GM10266 (cell line): ENCODE results near the gene C7.
"Not testable (repeated sequence)": the region's sequence is repeated elsewhere in the genome, so short reads cannot be mapped to it uniquely, and the experiment has no call there.

ENCODE experiments used
- DNase-seq: peaks from one replicate; pipeline ENCODE4 v3.0.0; 2012; ENCODE audit errors: extremely low spot score
- CTCF ChIP-seq: IDR thresholded peaks from 2 replicates; pipeline ENCODE4 v1.5.1; 2012; ENCODE audit warnings: mild to moderate bottlenecking, low read depth; ENCODE audit not compliant: control insufficient read depth, insufficient read depth; ENCODE audit errors: missing control alignments

C7 gene

GRCh38 chr5:41004931-41005330, 95.6 kb downstream of the C7 start:
- no peak for DNase-seq
- TF ChIP-seq CTCF, result no peak

- no peak for DNase-seq
- TF ChIP-seq CTCF, result no peak
Measured at GRCh38 chr5:41009232-41009631, 99.9 kb downstream of the C7 start.

- DNase-seq, result no peak
- no peak for TF ChIP-seq CTCF
Measured at GRCh38 chr5:41010572-41010971, 101.3 kb downstream of the C7 start.

GRCh38 chr5:41012318-41012717, 103.0 kb downstream of the C7 start:
- no peak for DNase-seq
- no peak for TF ChIP-seq CTCF

- DNase-seq, result not testable (repeated sequence)
Measured at GRCh38 chr5:41022600-41022999, 113.3 kb downstream of the C7 start.
